Naive thymus-derived CD4-positive, alpha-beta T cell (primary cell): ENCODE data around the gene CMTM1. TPM values are rescaled to one million over a fixed set of nuclear protein-coding genes. Genes with fewer than 3 reads are reported as not detected.

Experiments used
- ATAC-seq: fragments of 150-1000 bp; cut with Tn5 transposase; 2 replicates; pipeline ENCODE4 v1.10.0; 2021; ENCODE audit warnings: mild to moderate bottlenecking, moderate library complexity
- CTCF ChIA-PET: fragments of 350-600 bp; sonication (Branson Sonifier 250); formaldehyde crosslinking; loops from one replicate; lab custom pipeline; 2021; ENCODE audit warnings: antibody characterized with exemption; lab: Charles Lee
- POLR2A ChIA-PET: fragments of 350-600 bp; sonication (Branson Sonifier 250); formaldehyde crosslinking; loops from one replicate; lab custom pipeline; 2021; ENCODE audit warnings: antibody characterized with exemption, inconsistent platforms; lab: Charles Lee
- DNase-seq, 9 donors: peaks; one replicate each; pipeline versions ENCODE4 v3.0.0 to v3.0.0-alpha.2; 2020 to 2022; ENCODE audit warnings: mixed read lengths in 1 of 9
- H3K27ac ChIP-seq: one replicate; pipeline ENCODE4 v1.7.0; 2013; ENCODE audit warnings: mild to moderate bottlenecking, low read depth, low read length, moderate library complexity
- H3K27me3 ChIP-seq, 2 donors: one replicate each; pipeline ENCODE4 v1.7.0; 2013; ENCODE audit warnings: low read length in 2 of 2, mild to moderate bottlenecking in 2 of 2, moderate library complexity in 2 of 2; ENCODE audit not compliant: control insufficient read depth in 2 of 2, insufficient read depth in 2 of 2
- H3K36me3 ChIP-seq, 3 experiments: 1 replicate in 2 of 3; 2 replicates in 1 of 3; pipeline ENCODE4 v1.7.0; 2013; ENCODE audit warnings: low read length in 3 of 3, mild to moderate bottlenecking in 3 of 3, moderate library complexity in 1 of 3; ENCODE audit not compliant: insufficient read depth in 3 of 3, control insufficient read depth in 2 of 3
- H3K4me1 ChIP-seq, 2 donors: one replicate each; pipeline ENCODE4 v1.7.0; 2013; ENCODE audit warnings: low read length in 2 of 2, mild to moderate bottlenecking in 2 of 2, moderate library complexity in 1 of 2; ENCODE audit not compliant: control insufficient read depth in 2 of 2, insufficient read depth in 2 of 2
- H3K4me3 ChIP-seq: 2 replicates; pipeline ENCODE4 v1.7.0; 2013; ENCODE audit warnings: mild to moderate bottlenecking, low read length
- H3K9me3 ChIP-seq, 3 experiments: 1 replicate in 2 of 3; 2 replicates in 1 of 3; pipeline ENCODE4 v1.7.0; 2013; ENCODE audit warnings: low read length in 3 of 3; ENCODE audit not compliant: control insufficient read depth in 2 of 3
- H3K27ac Mint-ChIP-seq, 9 donors: one replicate each; pipeline ENCODE4 v1.8.0; 2020 to 2022; ENCODE audit warnings: mixed read lengths in 9 of 9, mild to moderate bottlenecking in 8 of 9, moderate library complexity in 5 of 9, inconsistent platforms in 2 of 9
- H3K27me3 Mint-ChIP-seq, 5 donors: one replicate each; pipeline ENCODE4 v1.8.0; 2021 to 2022; ENCODE audit warnings: mixed read lengths in 5 of 5, mild to moderate bottlenecking in 1 of 5
- H3K36me3 Mint-ChIP-seq, 5 donors: one replicate each; pipeline ENCODE4 v1.8.0; 2020 to 2022; ENCODE audit warnings: mixed read lengths in 5 of 5, mild to moderate bottlenecking in 3 of 5, inconsistent platforms in 1 of 5
- H3K4me1 Mint-ChIP-seq, 7 donors: one replicate each; pipeline ENCODE4 v1.8.0; 2020 to 2022; ENCODE audit warnings: mixed read lengths in 7 of 7, mild to moderate bottlenecking in 3 of 7, inconsistent platforms in 1 of 7
- H3K4me3 Mint-ChIP-seq, 10 donors: one replicate each; pipeline ENCODE4 v1.8.0; 2020 to 2022; ENCODE audit warnings: mild to moderate bottlenecking in 10 of 10, mixed read lengths in 10 of 10, moderate library complexity in 6 of 10, inconsistent platforms in 2 of 10
- H3K9me3 Mint-ChIP-seq, 11 donors: one replicate each; pipeline ENCODE4 v1.8.0; 2020 to 2022; ENCODE audit warnings: mixed read lengths in 11 of 11, mild to moderate bottlenecking in 4 of 11, inconsistent platforms in 1 of 11, moderate library complexity in 1 of 11
- intact Hi-C, 2 donors: fragments of 100-400 bp; cut with micrococcal nuclease; formaldehyde crosslinking; loops; one replicate each; pipeline ENCODE4 v1.15.1; 2023
- polyA plus RNA-seq, 2 donors: library from polyadenylated mRNA; unstranded; fragments of 300-500 nt; fragmentation: Illumina TruSeq; gene quantifications; one replicate each; pipeline ENCODE4 v1.2.3, GENCODE V29; 2021
- total RNA-seq, 6 experiments: library from RNA in 5 of 6; stranded (reverse) in 5 of 6; gene quantifications; 1 replicate in 5 of 6; 2 replicates in 1 of 6; pipeline ENCODE4 v1.2.3 and lab custom pipeline; 2021 to 2026

Gene CMTM1, protein sequence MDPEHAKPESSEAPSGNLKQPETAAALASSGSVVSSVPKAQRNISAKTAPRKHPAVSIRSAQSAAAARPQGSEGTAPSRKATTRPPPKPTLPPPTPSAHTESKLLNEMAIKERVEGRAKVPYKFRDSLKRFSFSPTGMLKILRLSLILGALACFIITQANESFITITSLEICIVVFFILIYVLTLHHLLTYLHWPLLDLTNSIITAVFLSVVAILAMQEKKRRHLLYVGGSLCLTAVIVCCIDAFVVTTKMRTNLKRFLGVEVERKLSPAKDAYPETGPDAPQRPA
- total RNA-seq (10 to 100 TPM in 1 of 5 experiments, 1 to 10 TPM in 4; 1.3 to 23.3 (median 5.2) TPM), polyA plus RNA-seq (under 1 TPM; 0.36 to 0.41 TPM), total RNA-seq (lab: John Stamatoyannopoulos, UW) (0.54 reads per million)

DNA sequence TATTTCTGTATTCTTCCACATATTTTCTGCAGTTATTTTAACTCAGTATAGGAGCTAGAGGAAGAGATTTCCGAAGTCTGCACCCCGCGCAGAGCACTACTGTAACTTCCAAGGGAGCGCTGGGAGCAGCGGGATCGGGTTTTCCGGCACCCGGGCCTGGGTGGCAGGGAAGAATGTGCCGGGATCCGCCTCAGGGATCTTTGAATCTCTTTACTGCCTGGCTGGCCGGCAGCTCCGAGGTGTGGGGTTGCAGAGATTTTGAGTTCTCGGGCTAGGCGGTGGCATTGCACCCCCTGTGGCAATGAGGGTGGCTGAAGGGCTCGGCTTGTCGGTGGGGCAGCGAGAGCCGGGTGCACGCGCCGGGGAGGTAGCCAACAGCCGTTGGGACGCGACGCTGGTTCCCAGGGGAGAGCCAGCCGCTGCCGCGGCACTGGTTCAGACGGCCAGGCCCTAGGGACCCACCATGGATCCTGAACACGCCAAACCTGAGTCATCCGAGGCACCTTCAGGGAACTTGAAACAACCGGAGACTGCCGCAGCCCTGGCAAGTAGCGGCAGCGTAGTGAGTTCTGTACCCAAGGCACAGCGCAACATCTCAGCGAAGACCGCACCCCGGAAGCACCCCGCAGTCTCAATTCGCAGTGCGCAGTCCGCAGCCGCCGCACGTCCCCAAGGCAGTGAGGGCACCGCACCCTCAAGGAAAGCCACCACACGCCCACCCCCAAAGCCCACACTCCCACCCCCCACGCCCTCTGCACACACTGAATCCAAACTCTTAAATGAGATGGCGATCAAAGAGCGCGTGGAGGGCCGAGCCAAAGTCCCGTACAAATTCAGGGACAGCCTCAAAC lies at the start of gene CMTM1:
CMTM1 (plus strand) TSS at position 389 of the 851 bp plus-strand sequence; CDS start at position 464, 75 bp downstream.
- intact Hi-C loops, result no loop called here
- Mint-ChIP-seq H3K9me3 (peaks cover 0 to 4% (median 0%) of the 10 kb centered on the region in 11 donors), H3K27ac (peak within 1 kb of the TSS in 4 of 9 donors; percentile 24 to 63 (median 32)), H3K36me3 (peaks cover 0 to 40% (median 17%) of the 10 kb centered on the region in 5 donors), H3K4me3 (no peak within 1 kb of the TSS), H3K4me1 (peaks cover 12 to 35% (median 19%) of the 10 kb centered on the region in 7 donors), H3K27me3 (no peaks in the 10 kb centered on the region)
- Histone ChIP-seq H3K36me3 (peaks cover 4 to 24% (median 6%) of the 10 kb centered on the region in 3 experiments), H3K27ac (no peak within 1 kb of the TSS), H3K27me3 (no peaks in the 10 kb centered on the region), H3K9me3 (no peaks in the 10 kb centered on the region), H3K4me3 (no peak within 1 kb of the TSS), H3K4me1 (peaks cover 22 to 26% of the 10 kb centered on the region in 2 donors)
- ChIA-PET CTCF (no interaction called here), POLR2A (interaction anchor here (0.6 to 1.6 kb wide), 2 partner anchors 14 to 20 kb away, joined by 4 to 5 read pairs; partner anchors contain the start of gene CKLF)
- DNase-seq (no peak), ATAC-seq (no peak)

DNA sequence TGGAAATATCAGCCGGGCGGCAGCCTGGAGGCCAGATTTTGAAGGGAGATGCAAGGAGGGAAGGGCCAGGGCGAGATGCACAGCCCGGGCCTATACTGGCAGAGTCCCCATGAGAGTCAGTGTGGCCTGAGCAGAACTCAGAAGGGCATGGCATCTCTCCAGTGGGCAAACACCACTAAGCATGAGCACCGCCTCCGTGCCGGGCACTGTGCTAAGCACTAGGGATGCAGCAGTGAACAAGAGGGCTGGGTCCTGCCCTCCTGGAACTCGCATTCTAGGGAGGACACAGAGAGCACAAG lies 49.8 kb upstream of the CMTM1 start:
- Histone ChIP-seq H3K9me3 (no peaks in the 10 kb centered on the region), H3K4me3 (peak overlapping the region; percentile 22), H3K27me3 (no peaks in the 10 kb centered on the region), H3K27ac (peak overlapping the region; percentile 52), H3K4me1 (peaks cover 49 to 55% of the 10 kb centered on the region in 2 donors), H3K36me3 (no peaks in the 10 kb centered on the region)
- Mint-ChIP-seq H3K27ac (peak overlapping the region; percentile 67 to 99 (median 89)), H3K36me3 (peaks cover 0 to 14% (median 0%) of the 10 kb centered on the region in 5 donors), H3K4me1 (peaks cover 60 to 79% (median 70%) of the 10 kb centered on the region in 7 donors), H3K27me3 (no peaks in the 10 kb centered on the region), H3K9me3 (no peaks in the 10 kb centered on the region), H3K4me3 (peak overlapping the region; percentile 23 to 88 (median 72))
- peak; percentile 6 for ATAC-seq
- DNase-seq, result no peak
- ChIA-PET CTCF (no interaction called here), POLR2A (interaction anchor here (1.0 kb wide), 1 partner anchor 36 kb away, joined by 4 read pairs; the partner anchor contains the start of gene CKLF)
- intact Hi-C loops, result loop anchor here in 1 of 2 donors (1.0 to 2.0 kb wide), 4 partner anchors 8 to 108 kb away; partner anchors contain the start of gene CMTM3

DNA sequence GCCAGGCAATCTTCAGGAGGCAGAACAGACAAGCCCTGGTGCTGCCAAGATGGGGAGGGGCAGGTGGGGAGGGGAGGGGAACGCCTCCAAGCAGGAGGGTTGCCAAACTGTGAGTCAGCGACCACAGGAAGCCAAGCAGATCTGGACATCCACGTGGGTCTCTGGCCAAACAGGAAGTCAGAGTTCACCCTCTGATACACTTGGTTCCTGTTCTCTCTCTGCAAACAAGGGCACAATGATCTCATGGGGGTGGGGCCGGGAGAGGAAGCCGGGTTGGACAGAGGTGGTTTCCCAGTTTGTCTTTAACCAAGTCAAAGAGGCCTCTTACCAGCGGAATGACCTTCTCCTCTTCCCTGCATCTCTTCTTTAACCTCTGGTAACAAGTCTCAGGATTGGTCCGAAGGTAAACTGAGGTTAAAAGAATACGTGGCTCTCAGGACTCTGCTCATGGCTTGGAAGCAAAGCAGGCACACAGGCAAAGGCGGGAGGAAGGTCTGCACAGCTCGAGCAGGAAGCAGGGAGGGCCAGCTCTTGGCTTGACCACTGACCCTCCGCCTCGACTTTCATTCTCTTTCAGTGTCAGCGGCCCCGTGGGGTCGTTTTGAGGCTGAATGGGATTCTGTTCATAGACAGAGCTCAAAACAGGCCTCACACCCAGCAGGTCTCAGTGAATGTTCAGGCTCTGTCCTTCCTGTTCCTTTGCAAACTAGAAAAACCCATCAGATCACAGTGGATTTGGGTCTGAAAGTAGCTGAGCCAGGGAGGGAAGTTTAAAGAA lies 49.2 kb upstream of the CMTM1 start:
- H3K4me1 ChIP-seq, result peaks cover 54 to 61% of the 10 kb centered on the region in 2 donors
- DNase-seq (peak in 6 of 9 donors; percentile 36 to 80 (median 44)), ATAC-seq (peak; percentile 92)
- POLR2A ChIA-PET, result interaction anchor here (0.9 to 1.3 kb wide), 3 partner anchors 10 to 35 kb away, joined by 4 to 7 read pairs (median 4); partner anchors contain the start of gene CKLF
- no peaks in the 10 kb centered on the region for H3K36me3 ChIP-seq
- H3K27ac Mint-ChIP-seq, result peak overlapping the region; percentile 67 to 99 (median 89)
- H3K4me1 Mint-ChIP-seq, result peaks cover 60 to 79% (median 71%) of the 10 kb centered on the region in 7 donors
- H3K9me3 ChIP-seq, result no peaks in the 10 kb centered on the region
- H3K27me3 Mint-ChIP-seq, result no peaks in the 10 kb centered on the region
- intact Hi-C loops, result loop anchor here (1.0 to 2.0 kb wide), 7 partner anchors 7 to 109 kb away; partner anchors contain the start of genes CKLF (in 1 of the 2) and CMTM3 (in 1 of the 2)
- peak overlapping the region; percentile 22 for H3K4me3 ChIP-seq
- peak overlapping the region; percentile 58 for H3K27ac ChIP-seq
- peak overlapping the region; percentile 23 to 88 (median 72) for H3K4me3 Mint-ChIP-seq
- no peaks in the 10 kb centered on the region for H3K27me3 ChIP-seq
- H3K9me3 Mint-ChIP-seq, result no peaks in the 10 kb centered on the region
- peaks cover 0 to 12% (median 0%) of the 10 kb centered on the region in 5 donors for H3K36me3 Mint-ChIP-seq
- CTCF ChIA-PET, result interaction anchor here (0.5 to 1.1 kb wide), 2 partner anchors 35 to 91 kb away, joined by 3 to 4 read pairs; partner anchors contain the start of gene CKLF

DNA sequence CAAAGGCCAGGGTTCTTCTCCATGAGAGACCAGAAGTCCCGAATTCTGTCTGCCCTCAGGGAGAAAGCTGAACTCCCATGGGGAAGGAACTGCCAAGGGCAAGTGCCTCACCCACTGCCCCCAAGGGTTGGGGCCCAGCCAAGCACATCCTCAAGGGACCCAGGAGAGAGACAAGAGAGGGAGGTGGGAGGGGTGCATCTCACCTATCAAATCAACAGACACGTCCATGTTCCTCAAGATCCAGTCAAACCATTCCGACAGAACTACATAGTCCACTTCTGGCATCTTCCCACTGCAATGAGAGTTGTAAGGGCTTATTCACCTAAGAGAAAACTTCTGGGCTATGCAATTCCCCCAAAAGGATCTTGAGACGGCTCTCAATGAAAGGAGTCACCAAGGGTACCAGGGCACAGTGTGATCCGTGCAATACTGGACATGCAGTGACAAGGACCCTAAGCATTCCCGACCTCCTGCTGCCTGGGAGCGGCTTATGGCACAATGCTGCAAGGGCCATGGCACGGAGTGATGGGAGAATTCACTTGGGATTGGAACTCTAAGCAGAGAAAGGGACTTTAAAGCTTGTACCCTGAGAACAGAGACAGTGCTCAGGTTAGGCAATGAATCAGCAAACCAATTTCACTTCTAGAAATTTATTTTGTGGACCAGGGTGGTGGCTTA lies 48.5 kb upstream of the CMTM1 start:
- intact Hi-C loops, result loop anchor here (1.0 to 2.0 kb wide), 5 partner anchors 32 to 87 kb away; partner anchors contain the start of genes CKLF (in 1 of the 2) and CMTM3 (in 1 of the 2)
- no peak for ATAC-seq
- peaks cover 63 to 84% (median 78%) of the 10 kb centered on the region in 7 donors for H3K4me1 Mint-ChIP-seq
- no peaks in the 10 kb centered on the region for H3K9me3 ChIP-seq
- H3K9me3 Mint-ChIP-seq, result no peaks in the 10 kb centered on the region
- H3K27ac ChIP-seq, result no peak overlapping the region
- H3K27me3 Mint-ChIP-seq, result peaks cover 0 to 4% (median 0%) of the 10 kb centered on the region in 5 donors
- no peaks in the 10 kb centered on the region for H3K27me3 ChIP-seq
- no peaks in the 10 kb centered on the region for H3K36me3 ChIP-seq
- ChIA-PET POLR2A (interaction anchor here (0.9 to 1.3 kb wide), 3 partner anchors 9 to 34 kb away, joined by 4 to 7 read pairs (median 4); partner anchors contain the start of gene CKLF), CTCF (interaction anchor here (0.5 to 1.1 kb wide), 2 partner anchors 35 to 91 kb away, joined by 3 to 4 read pairs; partner anchors contain the start of gene CKLF)
- DNase-seq, result no peak
- peaks cover 62 to 68% of the 10 kb centered on the region in 2 donors for H3K4me1 ChIP-seq
- H3K4me3 ChIP-seq, result no peak overlapping the region
- peak overlapping the region in 8 of 10 donors; percentile 21 to 88 (median 70) for H3K4me3 Mint-ChIP-seq
- H3K27ac Mint-ChIP-seq, result peak overlapping the region in 8 of 9 donors; percentile 82 to 99 (median 89)
- H3K36me3 Mint-ChIP-seq, result peaks cover 0 to 12% (median 0%) of the 10 kb centered on the region in 5 donors

DNA sequence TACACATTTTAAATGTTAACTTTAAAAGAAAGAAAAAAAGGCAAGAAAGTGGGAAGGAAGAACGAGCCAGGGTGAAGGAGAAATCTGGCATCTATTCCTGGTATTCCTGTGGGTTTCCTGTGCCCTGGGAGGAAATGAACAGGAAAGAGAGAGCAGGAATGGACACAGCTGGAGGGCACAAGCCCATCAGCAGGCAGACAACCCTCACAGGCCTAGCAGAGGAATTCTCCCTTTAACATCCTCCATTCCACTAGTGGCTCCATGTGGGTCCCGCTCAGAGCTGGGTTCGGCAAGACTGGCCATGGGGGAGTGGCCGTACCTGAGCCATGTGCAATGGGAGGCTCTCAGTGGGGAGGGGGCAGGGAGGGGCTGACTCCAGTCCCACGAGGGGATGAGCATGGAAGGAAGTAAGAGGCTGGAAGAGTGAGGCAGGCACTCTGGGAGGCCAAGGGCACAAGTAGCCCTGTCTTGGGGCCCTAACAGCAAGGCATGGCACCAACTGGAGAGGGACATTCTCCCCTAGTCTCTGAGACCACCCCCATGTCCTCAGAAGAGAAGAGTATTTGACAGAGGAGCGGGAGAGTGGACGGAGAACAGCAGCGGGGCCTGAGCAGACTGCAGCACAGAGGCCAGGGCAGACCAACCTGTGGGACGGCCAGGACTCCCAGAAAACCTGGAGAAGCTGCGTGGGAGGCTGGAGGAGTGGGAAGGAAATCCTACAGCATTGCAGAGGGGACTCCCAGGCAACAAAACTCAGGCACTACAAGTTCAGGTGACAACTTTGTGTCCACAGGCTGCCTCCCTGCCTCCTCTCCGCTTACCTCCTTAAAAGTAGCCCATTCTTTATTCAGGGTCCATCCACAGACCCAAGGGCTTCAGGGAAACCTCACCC lies 46.5 kb upstream of the CMTM1 start:
- ChIA-PET CTCF (interaction anchor here (0.5 to 4.1 kb wide), 3 partner anchors 8 to 355 kb away, joined by 4 to 24 read pairs (median 7); partner anchors contain the start of gene CKLF), POLR2A (interaction anchor here (1.0 to 12.9 kb wide), 5 partner anchors 13 to 69 kb away, joined by 3 to 164 read pairs (median 4); partner anchors contain the start of genes CKLF and TK2)
- intact Hi-C loops, result no loop called here

More for the DNA sequence above, 46.5 kb upstream of the CMTM1 start:
- Histone ChIP-seq H3K4me1 (peaks cover 81 to 88% of the 10 kb centered on the region in 2 donors), H3K4me3 (no peak overlapping the region), H3K36me3 (no peaks in the 10 kb centered on the region), H3K9me3 (no peaks in the 10 kb centered on the region), H3K27me3 (no peaks in the 10 kb centered on the region), H3K27ac (no peak overlapping the region)
- Mint-ChIP-seq H3K9me3 (no peaks in the 10 kb centered on the region), H3K4me1 (peaks cover 73 to 97% (median 93%) of the 10 kb centered on the region in 7 donors), H3K4me3 (peak overlapping the region in 7 of 10 donors; percentile 38 to 85 (median 66)), H3K27me3 (peaks cover 0 to 4% (median 0%) of the 10 kb centered on the region in 5 donors), H3K27ac (peak overlapping the region in 7 of 9 donors; percentile 25 to 96 (median 62)), H3K36me3 (peaks cover 0 to 11% (median 0%) of the 10 kb centered on the region in 5 donors)
- ATAC-seq (no peak), DNase-seq (no peak)
